ENCODE data around the gene SLC38A2. TPM values are rescaled to one million over a fixed set of nuclear protein-coding genes. Genes with fewer than 3 reads are reported as not detected.
A peak's percentile ranks its signal among the peaks of the same experiment; 100 is the strongest.

The SLC38A2 gene
- total RNA-seq, 1 experiment from 2014 or later: 238 TPM

DNA sequence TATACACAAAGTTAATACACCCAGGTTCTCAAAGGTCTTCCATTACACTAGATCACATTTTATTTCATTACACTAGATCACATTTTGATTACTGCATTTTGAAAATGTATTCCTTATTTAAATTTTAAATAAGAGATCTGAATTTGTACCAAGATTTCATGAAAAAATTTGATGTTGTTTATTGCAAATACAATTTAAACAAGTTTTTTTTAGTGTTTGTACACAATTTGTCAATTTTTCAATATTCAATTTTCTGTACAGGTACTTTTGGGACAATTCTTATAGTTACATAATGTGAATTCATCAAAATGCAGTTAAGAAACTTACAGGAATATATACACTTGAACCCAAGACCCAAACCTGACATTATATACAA is 14.3 kb downstream of the SLC38A2 start:
- H3K27ac ChIP-seq: no peak overlapping the region
- H3K27me3 ChIP-seq (replicated peaks): peaks cover 5% of the 10 kb centered on the region; the same call in 1 of the 2 replicates

DNA sequence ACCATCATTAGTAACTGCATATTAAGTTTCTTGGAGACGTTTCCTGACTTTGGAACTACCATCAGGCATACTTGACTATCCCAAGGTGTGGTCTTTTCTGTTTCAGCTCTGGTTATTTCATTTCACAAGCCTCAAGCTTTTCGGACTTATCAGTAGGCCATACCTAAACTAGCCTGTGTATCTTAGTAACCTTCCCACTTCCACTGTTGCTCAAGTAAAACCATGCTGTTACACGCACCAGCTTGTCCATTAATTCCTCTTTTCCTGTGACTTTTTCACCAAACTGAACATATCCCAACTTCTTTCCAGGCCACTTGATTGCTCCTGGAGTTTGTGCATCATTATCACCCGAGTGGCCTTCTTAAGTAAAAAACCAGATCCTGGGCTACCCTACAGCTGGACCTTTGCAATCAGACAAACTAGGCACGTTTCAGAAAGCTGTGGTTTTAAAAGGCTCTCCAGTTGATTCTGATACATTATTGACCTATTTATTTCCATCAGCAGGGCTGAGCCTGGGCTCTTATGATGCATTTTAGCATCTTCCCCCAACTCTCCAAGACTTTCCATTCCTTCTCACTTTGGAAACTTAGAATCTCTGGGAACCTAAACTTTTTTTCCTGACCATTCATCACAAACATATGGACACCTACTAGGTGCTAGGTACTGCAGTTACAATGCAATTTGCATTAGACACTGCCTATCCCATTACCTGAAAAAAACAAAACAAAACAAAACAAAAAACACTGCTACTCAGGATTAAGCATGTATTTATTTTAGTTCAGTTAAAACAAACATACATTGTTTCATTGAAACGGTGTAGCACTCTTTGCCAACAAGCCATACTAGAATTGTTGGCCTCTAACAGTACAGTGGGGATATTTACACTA is 14.9 kb downstream of the SLC38A2 start:
- DNase-seq (ENCODE audit: low read depth in 1 of 2, low spot score in 2 of 2): peak in 1 of 2 experiments; percentile 45

More for the DNA sequence above, 14.3 kb downstream of the SLC38A2 start:
- Histone ChIP-seq H3K36me3 (peaks cover 54% of the 10 kb centered on the region), H3K4me1 (replicated peaks) (no peaks in the 10 kb centered on the region), H3K4me3 (no peak overlapping the region), H3K9me3 (replicated peaks) (peaks cover 5% of the 10 kb centered on the region; the same call in 1 of the 2 replicates)
- no peak for DNase-seq (ENCODE audit: low read depth in 1 of 2, low spot score in 2 of 2)

DNA sequence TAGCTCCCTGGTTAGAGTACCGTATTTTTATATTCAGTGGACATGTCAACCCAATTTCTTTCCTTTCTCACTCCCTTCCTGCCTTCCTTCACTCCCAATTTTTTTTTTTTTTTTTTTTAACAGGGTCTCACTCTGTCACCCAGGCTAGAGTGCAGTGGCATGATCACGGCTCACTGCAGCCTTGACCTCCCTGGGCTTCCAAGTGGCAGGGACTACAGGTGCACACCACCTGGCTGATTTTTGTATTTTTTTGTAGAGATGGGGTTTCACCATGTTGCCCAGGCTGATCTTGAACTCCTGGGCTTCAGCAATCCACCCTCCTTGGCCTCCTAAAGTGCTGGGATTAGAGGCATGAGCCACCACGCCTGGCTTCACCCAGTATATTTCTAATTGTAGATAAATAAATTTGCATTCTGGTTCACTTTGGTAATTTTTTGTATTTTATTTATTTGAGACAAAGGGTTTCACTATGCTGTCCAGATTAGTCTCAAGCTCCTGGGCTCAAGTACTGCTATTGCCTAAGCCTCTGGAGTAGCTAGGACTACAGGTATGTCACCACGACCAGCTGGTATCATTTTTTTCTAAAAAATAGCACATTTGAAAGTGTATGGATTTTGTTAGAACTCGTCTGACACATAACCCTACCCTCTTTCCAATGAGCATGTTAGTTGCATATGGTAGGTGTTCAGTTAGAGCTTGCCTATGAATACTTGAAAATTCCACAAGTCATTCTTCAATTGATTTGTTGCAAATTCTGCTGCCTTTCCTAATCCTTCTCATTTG is 15.7 kb downstream of the SLC38A2 start:
- Histone ChIP-seq H3K27ac (peak overlapping the region; percentile 2; the same call in 1 of the 2 replicates), H3K27me3 (replicated peaks) (peaks cover 5% of the 10 kb centered on the region; the same call in 1 of the 2 replicates), H3K9me3 (replicated peaks) (peaks cover 5% of the 10 kb centered on the region; the same call in 1 of the 2 replicates), H3K4me3 (no peak overlapping the region), H3K4me1 (replicated peaks) (no peaks in the 10 kb centered on the region), H3K36me3 (peaks cover 39% of the 10 kb centered on the region)
- DNase-seq (ENCODE audit: low read depth in 1 of 2, low spot score in 2 of 2): no peak

More for the DNA sequence above, 14.9 kb downstream of the SLC38A2 start:
- no peaks in the 10 kb centered on the region for H3K4me1 ChIP-seq (replicated peaks)
- H3K27me3 ChIP-seq (replicated peaks): peaks cover 5% of the 10 kb centered on the region; the same call in 1 of the 2 replicates
- H3K4me3 ChIP-seq: no peak overlapping the region
- H3K9me3 ChIP-seq (replicated peaks): peaks cover 5% of the 10 kb centered on the region; the same call in 1 of the 2 replicates
- H3K27ac ChIP-seq: peak overlapping the region; percentile 2; the same call in 1 of the 2 replicates
- H3K36me3 ChIP-seq: peaks cover 48% of the 10 kb centered on the region

- peaks cover 19% of the 10 kb centered on the region for H3K36me3 ChIP-seq
- no peaks in the 10 kb centered on the region for H3K4me1 ChIP-seq (replicated peaks)
- H3K4me3 ChIP-seq: no peak overlapping the region
- peaks cover 5% of the 10 kb centered on the region; the same call in 1 of the 2 replicates for H3K9me3 ChIP-seq (replicated peaks)
- no peak for DNase-seq (ENCODE audit: low read depth in 1 of 2, low spot score in 2 of 2)
- H3K27ac ChIP-seq: no peak overlapping the region
- H3K27me3 ChIP-seq (replicated peaks): peaks cover 5% of the 10 kb centered on the region; the same call in 1 of the 2 replicates
These were observed 17.8 kb downstream of the SLC38A2 start for GRCh38 chr12:46354802-46355199.

DNA sequence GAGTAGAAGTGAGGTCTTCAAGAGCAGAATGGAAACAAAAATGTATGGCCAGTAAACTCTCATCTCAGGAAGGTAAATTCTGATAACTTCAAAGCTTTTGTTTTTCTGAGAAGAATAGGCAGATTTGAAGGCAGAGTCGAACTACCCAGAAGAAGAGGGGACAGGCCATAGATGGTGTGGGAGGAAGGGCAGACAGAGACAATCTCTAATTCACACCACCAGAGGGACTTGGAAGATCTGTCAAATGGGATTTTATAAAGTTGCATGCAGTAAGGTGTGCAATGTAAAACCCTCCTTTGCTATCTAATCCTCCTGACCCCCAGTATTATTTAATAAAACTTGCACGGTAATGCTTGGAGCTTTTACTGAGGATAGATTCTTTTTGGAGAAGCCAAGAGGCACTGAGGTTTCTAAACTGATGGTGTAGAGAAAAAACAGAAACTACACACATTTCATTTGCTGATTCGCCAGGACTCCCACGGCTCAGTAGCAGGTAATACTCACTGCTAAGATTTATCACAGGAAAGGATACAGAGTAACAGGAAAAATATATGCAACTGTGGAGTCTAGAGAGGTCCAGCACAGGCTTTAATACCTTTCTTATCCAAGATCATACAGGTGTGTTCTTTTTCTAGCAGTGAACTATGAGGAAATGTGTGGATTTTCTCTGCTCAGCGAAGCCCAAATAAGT is 18.3 kb downstream of the SLC38A2 start:
- no peak overlapping the region for H3K4me3 ChIP-seq
- no peak overlapping the region for H3K27ac ChIP-seq
- peaks cover 5% of the 10 kb centered on the region; the same call in 1 of the 2 replicates for H3K9me3 ChIP-seq (replicated peaks)
- no peaks in the 10 kb centered on the region for H3K4me1 ChIP-seq (replicated peaks)
- H3K36me3 ChIP-seq: peaks cover 13% of the 10 kb centered on the region
- peaks cover 5% of the 10 kb centered on the region; the same call in 1 of the 2 replicates for H3K27me3 ChIP-seq (replicated peaks)
- DNase-seq (ENCODE audit: low read depth in 1 of 2, low spot score in 2 of 2): no peak

DNA sequence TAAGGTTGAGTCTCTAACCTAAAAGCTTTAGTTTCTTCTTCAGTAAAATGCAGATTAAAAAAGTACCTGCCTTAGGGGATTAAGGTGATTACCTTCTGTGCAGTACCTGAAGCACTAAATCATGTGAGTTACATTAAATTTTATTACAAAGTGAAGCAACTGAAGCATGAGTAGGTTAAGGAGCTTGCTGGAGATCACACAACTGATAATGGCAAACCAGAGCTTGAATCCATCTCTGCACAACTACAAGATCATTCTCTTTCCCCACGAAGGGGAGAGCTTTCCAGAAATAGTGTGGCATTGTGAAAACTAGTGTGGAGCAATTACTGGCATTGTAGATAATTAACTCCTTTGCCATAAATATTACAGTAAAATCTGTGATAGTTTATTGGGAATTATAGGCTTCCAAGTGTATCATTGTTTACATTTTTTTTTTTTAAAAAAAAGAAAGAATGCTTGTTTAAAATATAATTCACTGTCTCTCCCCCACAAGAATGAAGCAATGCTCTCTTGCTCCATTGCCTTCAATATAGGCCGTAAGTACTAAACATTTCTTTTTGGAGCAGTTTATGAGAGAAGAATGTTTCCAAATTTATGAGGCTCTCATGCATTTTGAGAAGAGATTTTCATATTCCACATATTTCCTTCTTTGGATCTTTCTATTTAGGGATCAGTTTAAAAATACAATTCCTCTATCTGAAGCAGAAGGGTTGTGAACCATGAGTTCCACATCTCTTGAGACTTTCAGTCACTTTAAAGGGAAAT is 20.5 kb downstream of the SLC38A2 start:
- H3K36me3 ChIP-seq: no peaks in the 10 kb centered on the region
- DNase-seq (ENCODE audit: low read depth in 1 of 2, low spot score in 2 of 2): no peak
- no peaks in the 10 kb centered on the region; the same call in 1 of the 2 replicates for H3K27me3 ChIP-seq (replicated peaks)
- H3K27ac ChIP-seq: no peak overlapping the region
- no peaks in the 10 kb centered on the region for H3K9me3 ChIP-seq (replicated peaks)
- H3K4me1 ChIP-seq (replicated peaks): no peaks in the 10 kb centered on the region
- no peak overlapping the region for H3K4me3 ChIP-seq

DNA sequence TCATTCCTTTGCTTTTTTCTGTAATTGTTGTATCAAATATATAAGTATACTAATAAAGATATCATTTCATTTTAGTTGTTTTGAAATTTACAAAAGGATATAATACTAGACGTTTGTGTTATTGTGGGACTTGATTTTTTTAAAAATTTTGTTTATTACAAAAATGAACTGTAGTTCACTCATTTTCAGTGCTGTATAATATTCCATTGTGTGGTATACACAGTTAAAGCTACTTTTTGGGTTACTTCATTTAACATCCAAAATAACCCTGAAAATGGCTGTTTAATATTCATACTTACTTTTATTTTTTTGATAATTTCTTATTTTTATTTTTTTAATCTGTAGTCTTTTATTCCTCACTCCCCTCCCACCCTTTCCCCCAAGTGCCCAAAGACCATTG is 21.4 kb downstream of the SLC38A2 start:
- Histone ChIP-seq H3K27me3 (replicated peaks) (no peaks in the 10 kb centered on the region), H3K4me3 (no peak overlapping the region), H3K36me3 (no peaks in the 10 kb centered on the region), H3K27ac (no peak overlapping the region), H3K9me3 (replicated peaks) (no peaks in the 10 kb centered on the region), H3K4me1 (replicated peaks) (no peaks in the 10 kb centered on the region)
- no peak for DNase-seq (ENCODE audit: low read depth in 1 of 2, low spot score in 2 of 2)

DNA sequence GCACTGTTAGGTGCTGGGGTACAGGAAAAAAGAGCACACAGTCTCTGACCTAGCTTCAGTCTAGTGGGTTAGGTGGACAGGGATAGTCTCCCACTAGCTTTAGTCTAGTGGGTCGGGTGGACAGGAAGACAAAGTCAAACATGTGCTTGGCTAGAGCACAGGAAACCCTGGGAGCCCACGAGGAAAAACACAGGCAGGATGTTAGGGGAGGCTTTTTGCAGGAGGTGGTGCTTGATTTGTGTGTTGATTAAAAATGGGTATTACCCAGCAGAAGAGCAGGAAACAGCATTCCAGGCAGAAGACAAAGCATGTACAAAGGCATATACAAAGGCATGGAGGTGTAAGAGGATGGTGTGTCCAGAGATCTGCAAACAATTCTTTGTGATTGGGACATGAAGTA is 23.3 kb downstream of the SLC38A2 start:
- Histone ChIP-seq H3K4me1 (replicated peaks) (no peaks in the 10 kb centered on the region), H3K9me3 (replicated peaks) (no peaks in the 10 kb centered on the region), H3K27me3 (replicated peaks) (no peaks in the 10 kb centered on the region), H3K27ac (no peak overlapping the region), H3K36me3 (no peaks in the 10 kb centered on the region), H3K4me3 (no peak overlapping the region)
- no peak for DNase-seq (ENCODE audit: low read depth in 1 of 2, low spot score in 2 of 2)

GRCh38 chr12:46343118-46343852 is 29.3 kb downstream of the SLC38A2 start:
- Histone ChIP-seq H3K9me3 (replicated peaks) (no peaks in the 10 kb centered on the region), H3K27me3 (replicated peaks) (no peaks in the 10 kb centered on the region), H3K4me1 (replicated peaks) (peaks cover 8% of the 10 kb centered on the region), H3K27ac (no peak overlapping the region), H3K36me3 (no peaks in the 10 kb centered on the region), H3K4me3 (no peak overlapping the region)
- no peak for DNase-seq (ENCODE audit: low read depth in 1 of 2, low spot score in 2 of 2)

GRCh38 chr12:46342562-46343033 is 30.0 kb downstream of the SLC38A2 start:
- no peak for DNase-seq (ENCODE audit: low read depth in 1 of 2, low spot score in 2 of 2)
- Histone ChIP-seq H3K36me3 (no peaks in the 10 kb centered on the region), H3K4me3 (no peak overlapping the region), H3K27me3 (replicated peaks) (no peaks in the 10 kb centered on the region), H3K4me1 (replicated peaks) (peaks cover 8% of the 10 kb centered on the region), H3K9me3 (replicated peaks) (no peaks in the 10 kb centered on the region), H3K27ac (no peak overlapping the region)

DNA sequence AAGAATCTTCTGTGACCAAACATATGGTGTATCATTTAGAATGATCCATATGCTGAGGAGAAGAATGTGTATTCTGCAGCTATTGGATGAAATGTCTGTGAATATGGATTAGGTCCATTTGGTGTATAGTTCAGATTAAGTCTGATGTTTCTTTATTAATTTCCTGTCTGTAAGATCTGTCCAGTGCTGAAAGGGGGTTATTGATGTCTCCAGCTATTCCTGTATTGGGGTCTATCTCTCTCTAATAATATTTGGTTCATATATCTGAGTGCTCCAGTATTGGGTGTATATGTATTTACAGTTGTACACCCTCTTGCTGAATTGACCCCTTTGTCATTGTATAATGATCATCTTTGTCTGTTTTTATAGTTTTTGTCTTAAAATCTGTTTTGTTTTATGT is 33.5 kb downstream of the SLC38A2 start:
- DNase-seq (ENCODE audit: low read depth in 1 of 2, low spot score in 2 of 2): no peak
- H3K4me1 ChIP-seq (replicated peaks): peaks cover 8% of the 10 kb centered on the region
- no peaks in the 10 kb centered on the region for H3K36me3 ChIP-seq
- no peaks in the 10 kb centered on the region for H3K27me3 ChIP-seq (replicated peaks)
- no peak overlapping the region for H3K27ac ChIP-seq
- H3K4me3 ChIP-seq: no peak overlapping the region
- no peaks in the 10 kb centered on the region for H3K9me3 ChIP-seq (replicated peaks)

DNA sequence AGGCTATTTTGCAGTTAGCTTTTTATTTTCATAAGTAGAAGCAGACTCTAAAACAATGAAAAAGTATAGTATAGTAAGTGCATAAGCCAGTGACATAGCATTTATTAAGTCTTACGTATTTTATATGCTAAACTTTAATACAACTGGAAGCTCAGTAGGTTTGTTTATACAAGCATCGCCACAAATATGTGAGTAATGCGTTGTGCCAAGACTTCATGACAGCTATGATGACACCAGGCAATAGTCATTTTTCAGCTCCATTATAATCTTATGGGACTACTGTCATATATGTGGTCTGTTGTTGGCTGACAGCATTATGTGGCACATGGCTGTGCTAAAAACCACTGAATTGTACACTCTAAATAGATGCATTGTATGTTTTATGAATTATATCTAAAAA is 40.3 kb downstream of the SLC38A2 start:
- peak in 1 of 2 experiments; percentile 44 for DNase-seq (ENCODE audit: low read depth in 1 of 2, low spot score in 2 of 2)
- peaks cover 6% of the 10 kb centered on the region for H3K4me1 ChIP-seq (replicated peaks)

More for the DNA sequence above, 40.3 kb downstream of the SLC38A2 start:
- H3K4me3 ChIP-seq: no peak overlapping the region
- no peaks in the 10 kb centered on the region for H3K36me3 ChIP-seq
- no peaks in the 10 kb centered on the region for H3K27me3 ChIP-seq (replicated peaks)
- peaks cover 9% of the 10 kb centered on the region for H3K9me3 ChIP-seq (replicated peaks)
- H3K27ac ChIP-seq: peak overlapping the region; percentile 31; the same call in 1 of the 2 replicates
